GM23338 (cell line): ENCODE data around the gene ZHX3. TPM values are rescaled to one million over a fixed set of nuclear protein-coding genes. Genes with fewer than 3 reads are reported as not detected.

Experiments used
- ATAC-seq: fragments of 200-7000 bp; cut with Tn5 transposase; 3 replicates; pipeline ENCODE4 v1.9.1; 2020
- DNase-seq: peaks from one replicate; pipeline ENCODE4 v3.0.0-alpha.2; 2015; ENCODE audit warnings: low spot score
- H2AFZ ChIP-seq: fragments of 200-600 bp; sonication (generic); 2 replicates; pipeline ENCODE4 v1.8.0; 2016; ENCODE audit warnings: antibody characterized with exemption, mild to moderate bottlenecking, moderate library complexity
- H3F3A ChIP-seq: fragments of 200-600 bp; sonication (generic); replicated peaks from 2 replicates; pipeline ENCODE4 v1.8.0; 2017; ENCODE audit warnings: antibody characterized with exemption, mixed run types, low read depth
- H3K27ac ChIP-seq: fragments of 200-600 bp; sonication (generic); 2 replicates; pipeline ENCODE4 v1.6.1; 2016; ENCODE audit warnings: low read depth
- H3K27me3 ChIP-seq: fragments of 200-600 bp; sonication (generic); 2 replicates; pipeline ENCODE4 v1.8.0; 2016; ENCODE audit warnings: mild to moderate bottlenecking, mixed run types, moderate library complexity; ENCODE audit not compliant: insufficient read depth
- H3K36me3 ChIP-seq: fragments of 200-600 bp; sonication (generic); 2 replicates; pipeline ENCODE4 v1.8.0; 2016; ENCODE audit warnings: mild to moderate bottlenecking; ENCODE audit not compliant: insufficient read depth
- H3K4me1 ChIP-seq: fragments of 200-600 bp; sonication (generic); 2 replicates; pipeline ENCODE4 v1.8.0; 2016; ENCODE audit warnings: mild to moderate bottlenecking, moderate library complexity; ENCODE audit not compliant: insufficient read depth
- H3K4me2 ChIP-seq: fragments of 200-600 bp; sonication (generic); 2 replicates; pipeline ENCODE4 v1.7.1; 2017; ENCODE audit warnings: mixed run types
- H3K4me3 ChIP-seq: fragments of 200-600 bp; sonication (generic); 2 replicates; pipeline ENCODE4 v1.6.1; 2016; ENCODE audit warnings: mixed run types
- H3K79me2 ChIP-seq: fragments of 200-600 bp; sonication (generic); replicated peaks from 2 replicates; pipeline ENCODE4 v1.8.0; 2017; ENCODE audit warnings: mild to moderate bottlenecking; ENCODE audit not compliant: insufficient read depth
- H3K9me2 ChIP-seq: fragments of 200-600 bp; sonication (generic); 2 replicates; pipeline ENCODE4 v1.8.0; 2017; ENCODE audit not compliant: insufficient read depth
- H4K20me1 ChIP-seq: fragments of 200-600 bp; sonication (generic); replicated peaks from 2 replicates; pipeline ENCODE4 v1.8.0; 2017; ENCODE audit warnings: mild to moderate bottlenecking; ENCODE audit not compliant: insufficient read depth
- H3K27ac Mint-ChIP-seq: 2 replicates; pipeline ENCODE4 v1.8.0; 2020; ENCODE audit warnings: inconsistent platforms, mild to moderate bottlenecking, moderate library complexity, mixed read lengths
- H3K27me3 Mint-ChIP-seq: 3 replicates; pipeline ENCODE4 v1.8.0; 2022; ENCODE audit warnings: low read depth, mild to moderate bottlenecking, moderate library complexity, mixed read lengths, inconsistent platforms; ENCODE audit not compliant: insufficient read depth, poor library complexity
- H3K36me3 Mint-ChIP-seq: 3 replicates; pipeline ENCODE4 v1.8.0; 2021; ENCODE audit warnings: low read depth, mild to moderate bottlenecking, inconsistent platforms, moderate library complexity, mixed read lengths
- H3K4me1 Mint-ChIP-seq: 3 replicates; pipeline ENCODE4 v1.8.0; 2020; ENCODE audit warnings: mild to moderate bottlenecking, inconsistent platforms, mixed read lengths
- H3K4me3 Mint-ChIP-seq: 3 replicates; pipeline ENCODE4 v1.8.0; 2021; ENCODE audit warnings: moderate library complexity, mild to moderate bottlenecking, inconsistent platforms, mixed read lengths
- H3K9me3 Mint-ChIP-seq: 3 replicates; pipeline ENCODE4 v1.8.0; 2020; ENCODE audit warnings: moderate library complexity, mild to moderate bottlenecking, inconsistent platforms, mixed read lengths
- CREB1 ChIP-seq: fragments of 250-450 bp; sonication (Bioruptor Pico); IDR thresholded peaks from 2 replicates; pipeline ENCODE4 v1.5.0; 2020; ENCODE audit warnings: low read depth, mild to moderate bottlenecking, moderate library complexity
- EZH2phosphoT487 ChIP-seq: fragments of 200-600 bp; sonication (generic); IDR thresholded peaks from one replicate; pipeline ENCODE4 v1.8.1; 2018; ENCODE audit warnings: antibody characterized with exemption; ENCODE audit not compliant: unreplicated experiment
- NANOG ChIP-seq: IDR thresholded peaks from 2 replicates; pipeline ENCODE4 v1.6.1; 2016; ENCODE audit warnings: antibody characterized with exemption, borderline replicate concordance
- POLR2AphosphoS5 ChIP-seq: IDR thresholded peaks from 2 replicates; pipeline ENCODE4 v1.6.1; 2016; ENCODE audit warnings: antibody characterized with exemption, low read depth
- STAT1 ChIP-seq: IDR thresholded peaks from one replicate; pipeline ENCODE4 v1.6.1; 2016; ENCODE audit warnings: antibody characterized with exemption; ENCODE audit not compliant: unreplicated experiment
- ZNF114 ChIP-seq: fragments of 250-450 bp; sonication (Bioruptor Pico); IDR thresholded peaks from 2 replicates; pipeline ENCODE4 v1.5.0; 2020; ENCODE audit warnings: mild to moderate bottlenecking, moderate library complexity
- ZNF331 ChIP-seq: fragments of 250-450 bp; sonication (Bioruptor Pico); IDR thresholded peaks from 2 replicates; pipeline ENCODE4 v1.5.0; 2020; ENCODE audit warnings: low read depth, mild to moderate bottlenecking, moderate library complexity
- ZNF462 ChIP-seq: fragments of 250-450 bp; sonication (Bioruptor Pico); IDR thresholded peaks from 2 replicates; pipeline ENCODE4 v1.5.0; 2020; ENCODE audit warnings: mild to moderate bottlenecking, moderate library complexity
- polyA plus RNA-seq: library from polyadenylated mRNA; unstranded; fragments of >200 nt; fragmentation: Nextera tagmentation; extraction: Ambion mirVana; gene quantifications from 2 replicates; pipeline ENCODE4 v1.2.1, GENCODE V29; 2016
- total RNA-seq: library from RNA; depleted of rRNA; stranded (reverse); fragments of >200 nt; shearing (Covaris generic); gene quantifications from 2 replicates; pipeline ENCODE4 v1.2.3, GENCODE V29; 2014
- TF ChIP-seq, protein P1 (sequence below), 2 experiments: fragments of 200-600 bp in 1 of 2; sonication (generic) in 1 of 2; conservative IDR thresholded peaks; 2 replicates each; pipeline versions ENCODE4 v1.5.1 to v1.6.1; 2016 to 2017; ENCODE audit warnings: antibody characterized with exemption in 2 of 2, low read depth in 2 of 2, mild to moderate bottlenecking in 2 of 2, moderate library complexity in 1 of 2
- TF ChIP-seq, protein P2 (sequence below): IDR thresholded peaks from one replicate; pipeline ENCODE4 v1.6.1; 2018; ENCODE audit warnings: antibody characterized with exemption; ENCODE audit not compliant: unreplicated experiment
- TF ChIP-seq, protein P3 (sequence below): IDR thresholded peaks from 2 replicates; pipeline ENCODE4 v1.6.1; 2016; ENCODE audit warnings: antibody characterized with exemption

Gene ZHX3
- total and polyA plus RNA-seq, 2 experiments from 2014 or later, result 1.7 to 2.8 TPM

DNA sequence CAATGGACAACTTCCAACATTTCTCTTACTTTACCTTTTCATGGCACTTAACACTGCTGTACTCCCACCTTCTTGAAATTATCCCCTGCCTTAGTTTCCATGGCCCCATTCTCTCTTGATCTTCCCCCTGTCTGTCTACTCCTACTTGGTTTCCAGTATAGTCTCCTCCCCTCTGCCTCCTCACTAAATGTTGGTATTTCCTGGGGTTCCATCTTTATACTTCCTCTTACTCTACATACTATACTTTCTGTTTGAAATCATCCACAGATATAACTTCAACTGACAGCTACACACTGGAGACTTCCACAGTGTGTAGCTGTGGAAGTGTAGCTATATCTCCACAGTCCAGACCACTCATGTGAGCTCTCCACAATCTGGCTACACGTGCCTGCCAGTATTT lies 13.5 kb downstream of the ZHX3 start:
- H3K36me3 ChIP-seq, result no peaks in the 10 kb centered on the region
- ATAC-seq, result no peak
- TF ChIP-seq CREB1, result no peak
- TF ChIP-seq NANOG, result no peak
- TF ChIP-seq ZNF331 (CRISPR knock-in tag), result no peak
- TF ChIP-seq, protein P1, sequence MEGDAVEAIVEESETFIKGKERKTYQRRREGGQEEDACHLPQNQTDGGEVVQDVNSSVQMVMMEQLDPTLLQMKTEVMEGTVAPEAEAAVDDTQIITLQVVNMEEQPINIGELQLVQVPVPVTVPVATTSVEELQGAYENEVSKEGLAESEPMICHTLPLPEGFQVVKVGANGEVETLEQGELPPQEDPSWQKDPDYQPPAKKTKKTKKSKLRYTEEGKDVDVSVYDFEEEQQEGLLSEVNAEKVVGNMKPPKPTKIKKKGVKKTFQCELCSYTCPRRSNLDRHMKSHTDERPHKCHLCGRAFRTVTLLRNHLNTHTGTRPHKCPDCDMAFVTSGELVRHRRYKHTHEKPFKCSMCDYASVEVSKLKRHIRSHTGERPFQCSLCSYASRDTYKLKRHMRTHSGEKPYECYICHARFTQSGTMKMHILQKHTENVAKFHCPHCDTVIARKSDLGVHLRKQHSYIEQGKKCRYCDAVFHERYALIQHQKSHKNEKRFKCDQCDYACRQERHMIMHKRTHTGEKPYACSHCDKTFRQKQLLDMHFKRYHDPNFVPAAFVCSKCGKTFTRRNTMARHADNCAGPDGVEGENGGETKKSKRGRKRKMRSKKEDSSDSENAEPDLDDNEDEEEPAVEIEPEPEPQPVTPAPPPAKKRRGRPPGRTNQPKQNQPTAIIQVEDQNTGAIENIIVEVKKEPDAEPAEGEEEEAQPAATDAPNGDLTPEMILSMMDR (conservative IDR thresholded peaks at IDR 0.05; ENCODE audit: low read depth in 2 of 2), result no peak
- TF ChIP-seq EZH2phosphoT487, result no peak
- TF ChIP-seq, protein P2, sequence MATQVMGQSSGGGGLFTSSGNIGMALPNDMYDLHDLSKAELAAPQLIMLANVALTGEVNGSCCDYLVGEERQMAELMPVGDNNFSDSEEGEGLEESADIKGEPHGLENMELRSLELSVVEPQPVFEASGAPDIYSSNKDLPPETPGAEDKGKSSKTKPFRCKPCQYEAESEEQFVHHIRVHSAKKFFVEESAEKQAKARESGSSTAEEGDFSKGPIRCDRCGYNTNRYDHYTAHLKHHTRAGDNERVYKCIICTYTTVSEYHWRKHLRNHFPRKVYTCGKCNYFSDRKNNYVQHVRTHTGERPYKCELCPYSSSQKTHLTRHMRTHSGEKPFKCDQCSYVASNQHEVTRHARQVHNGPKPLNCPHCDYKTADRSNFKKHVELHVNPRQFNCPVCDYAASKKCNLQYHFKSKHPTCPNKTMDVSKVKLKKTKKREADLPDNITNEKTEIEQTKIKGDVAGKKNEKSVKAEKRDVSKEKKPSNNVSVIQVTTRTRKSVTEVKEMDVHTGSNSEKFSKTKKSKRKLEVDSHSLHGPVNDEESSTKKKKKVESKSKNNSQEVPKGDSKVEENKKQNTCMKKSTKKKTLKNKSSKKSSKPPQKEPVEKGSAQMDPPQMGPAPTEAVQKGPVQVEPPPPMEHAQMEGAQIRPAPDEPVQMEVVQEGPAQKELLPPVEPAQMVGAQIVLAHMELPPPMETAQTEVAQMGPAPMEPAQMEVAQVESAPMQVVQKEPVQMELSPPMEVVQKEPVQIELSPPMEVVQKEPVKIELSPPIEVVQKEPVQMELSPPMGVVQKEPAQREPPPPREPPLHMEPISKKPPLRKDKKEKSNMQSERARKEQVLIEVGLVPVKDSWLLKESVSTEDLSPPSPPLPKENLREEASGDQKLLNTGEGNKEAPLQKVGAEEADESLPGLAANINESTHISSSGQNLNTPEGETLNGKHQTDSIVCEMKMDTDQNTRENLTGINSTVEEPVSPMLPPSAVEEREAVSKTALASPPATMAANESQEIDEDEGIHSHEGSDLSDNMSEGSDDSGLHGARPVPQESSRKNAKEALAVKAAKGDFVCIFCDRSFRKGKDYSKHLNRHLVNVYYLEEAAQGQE, result no peak
- no peak for TF ChIP-seq POLR2AphosphoS5
- no peak for TF ChIP-seq ZNF114
- no peak for TF ChIP-seq ZNF462 (CRISPR knock-in tag)
- TF ChIP-seq STAT1, result no peak
- TF ChIP-seq, protein P3, sequence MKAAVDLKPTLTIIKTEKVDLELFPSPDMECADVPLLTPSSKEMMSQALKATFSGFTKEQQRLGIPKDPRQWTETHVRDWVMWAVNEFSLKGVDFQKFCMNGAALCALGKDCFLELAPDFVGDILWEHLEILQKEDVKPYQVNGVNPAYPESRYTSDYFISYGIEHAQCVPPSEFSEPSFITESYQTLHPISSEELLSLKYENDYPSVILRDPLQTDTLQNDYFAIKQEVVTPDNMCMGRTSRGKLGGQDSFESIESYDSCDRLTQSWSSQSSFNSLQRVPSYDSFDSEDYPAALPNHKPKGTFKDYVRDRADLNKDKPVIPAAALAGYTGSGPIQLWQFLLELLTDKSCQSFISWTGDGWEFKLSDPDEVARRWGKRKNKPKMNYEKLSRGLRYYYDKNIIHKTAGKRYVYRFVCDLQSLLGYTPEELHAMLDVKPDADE, result no peak
- 0 out of 2 replicates have a peak, but pooled peaks cover 4% of the 10 kb centered on the region for H3K79me2 ChIP-seq
- peaks cover 7% of the 10 kb centered on the region; the same call in 1 of the 2 replicates for H3K4me1 ChIP-seq
- no peaks in the 10 kb centered on the region for H3F3A ChIP-seq
- Mint-ChIP-seq H3K27ac (no peak overlapping the region), H3K4me1 (peaks cover 22% of the 10 kb centered on the region), H3K27me3 (no peaks in the 10 kb centered on the region), H3K36me3 (no peaks in the 10 kb centered on the region), H3K9me3 (no peaks in the 10 kb centered on the region), H3K4me3 (no peak overlapping the region)
- no peak overlapping the region for H3K27ac ChIP-seq
- H3K9me2 ChIP-seq, result 0 out of 2 replicates have a peak, but pooled peaks cover 6% of the 10 kb centered on the region
- H3K4me3 ChIP-seq, result no peak overlapping the region
- no peak overlapping the region for H2AFZ ChIP-seq
- no peaks in the 10 kb centered on the region for H3K27me3 ChIP-seq
- H3K4me2 ChIP-seq, result no peak overlapping the region
- H4K20me1 ChIP-seq, result no peaks in the 10 kb centered on the region
- no peak for DNase-seq
